Stimulated activated CD4-positive, alpha-beta T cell treated with anti-CD3 and anti-CD28 coated beads, TNF-alpha, amount 100 ng/mL, for 24 hours (primary cell): Measurements from ENCODE around the gene SYAP1.
"Not testable (repeated sequence)": the region's sequence is repeated elsewhere in the genome, so short reads cannot be mapped to it uniquely, and the experiment has no call there.

Experiments used
- DNase-seq, 3 experiments: peaks; one replicate each; pipeline ENCODE4 v3.0.0-alpha.2; 2020; ENCODE audit warnings: low read depth in 3 of 3

SYAP1 gene

DNA sequence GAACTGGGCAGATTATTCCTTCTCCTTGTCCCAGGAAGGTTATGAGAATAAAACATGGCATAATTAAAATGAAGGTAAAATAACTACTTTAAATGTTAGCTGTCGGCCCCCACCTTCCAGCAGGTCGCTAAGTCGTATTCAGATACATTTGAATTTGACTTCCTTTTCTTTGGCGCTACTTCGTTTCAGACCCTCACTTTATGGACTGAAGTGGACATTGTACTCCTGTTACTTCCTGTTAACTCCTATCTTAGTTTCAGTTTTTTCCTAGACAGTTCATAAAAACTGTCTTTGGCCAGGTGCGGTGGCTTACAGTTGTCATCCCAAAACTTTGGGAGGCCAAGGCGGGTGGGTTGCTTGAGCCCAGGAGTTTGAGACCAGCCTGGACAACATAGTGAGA is 5.7 kb downstream of the SYAP1 start:
- DNase-seq, result no peak

DNA sequence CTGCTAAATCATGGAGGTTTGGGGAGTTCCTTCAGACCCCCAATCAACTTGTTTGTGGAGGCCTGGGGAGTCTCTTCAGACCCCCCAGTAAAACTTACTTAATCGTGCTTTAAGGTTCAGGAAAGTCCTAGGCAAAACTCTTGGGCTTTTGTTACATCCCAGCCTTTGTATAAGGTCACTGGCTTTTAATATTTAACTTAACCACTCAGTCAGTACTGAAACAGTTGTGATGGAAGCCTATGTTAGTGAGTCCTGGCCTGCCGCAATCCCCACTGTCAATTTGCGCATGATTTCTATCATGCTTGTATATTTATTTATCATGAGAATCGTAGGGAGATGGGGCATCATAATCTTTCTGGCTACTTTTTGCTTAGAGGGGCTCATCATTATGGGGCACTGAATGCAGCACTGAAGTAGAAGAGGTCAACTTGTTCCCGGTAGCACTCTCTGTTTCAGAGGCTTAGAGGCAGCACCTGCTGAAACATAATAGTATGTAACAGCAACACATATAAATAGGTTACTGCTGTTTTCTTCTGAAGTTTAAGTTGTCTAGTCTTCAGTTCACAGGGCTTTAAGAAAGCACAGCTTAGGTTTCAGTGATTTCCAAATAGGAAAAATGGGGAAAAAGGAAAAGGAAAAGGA is 7.1 kb downstream of the SYAP1 start:
- not testable (repeated sequence) for DNase-seq

DNA sequence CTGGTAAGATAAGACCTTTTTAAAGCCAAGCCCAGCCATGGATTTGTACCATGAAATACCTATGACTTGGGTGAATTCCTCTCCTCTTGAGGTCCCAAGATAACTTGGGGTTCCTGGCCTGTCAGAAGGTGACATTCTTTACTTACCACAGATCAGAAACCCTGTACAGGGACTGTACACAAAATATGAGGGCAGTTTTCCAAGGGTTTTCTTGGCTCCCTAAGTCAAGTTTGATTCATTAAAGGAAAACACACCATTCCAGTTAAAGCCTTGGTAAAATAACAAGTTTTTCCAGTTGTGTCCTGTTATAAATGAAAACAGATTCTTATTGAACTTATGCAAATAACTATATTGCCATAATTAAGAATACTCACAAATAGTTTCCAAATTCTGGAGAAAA is 8.2 kb downstream of the SYAP1 start:
- DNase-seq, result no peak

DNA sequence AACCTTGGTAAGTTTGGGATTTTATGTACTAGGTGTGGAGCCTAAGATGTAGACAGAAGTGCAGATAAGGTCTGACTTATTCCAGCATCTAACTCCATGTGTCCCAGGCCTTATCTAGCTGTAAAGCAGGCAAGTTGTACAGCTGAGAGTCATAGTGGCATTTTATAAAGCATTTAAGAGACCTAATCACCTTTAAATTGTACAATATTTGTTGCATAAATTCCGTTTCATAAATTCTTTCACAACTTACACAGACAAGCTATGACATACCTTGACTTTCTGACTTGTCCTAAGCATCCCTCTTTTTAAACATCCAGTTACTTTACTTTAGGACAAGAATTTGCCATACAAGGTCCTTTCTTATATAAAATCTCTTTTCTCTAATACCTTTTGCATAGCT is 11.0 kb downstream of the SYAP1 start:
- no peak for DNase-seq

DNA sequence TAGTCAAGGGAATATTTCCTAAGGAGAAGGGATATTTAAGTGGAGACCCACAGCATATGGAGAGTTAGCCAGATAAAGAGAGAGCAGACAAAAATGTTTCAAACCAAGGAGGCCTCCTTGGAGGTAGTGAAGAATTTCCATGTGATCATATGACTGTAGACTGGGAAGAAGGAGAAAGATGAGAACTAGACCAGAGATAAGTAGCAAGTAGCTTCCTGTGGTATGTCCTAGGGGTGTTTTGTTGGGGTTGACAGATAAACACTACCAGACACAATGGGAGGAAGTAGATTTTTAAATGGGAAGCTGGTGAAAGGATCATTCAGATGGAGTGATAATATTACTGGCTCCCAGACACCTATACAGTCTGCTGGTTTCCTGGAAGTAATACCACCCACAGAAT is 13.6 kb downstream of the SYAP1 start:
- no peak for DNase-seq

DNA sequence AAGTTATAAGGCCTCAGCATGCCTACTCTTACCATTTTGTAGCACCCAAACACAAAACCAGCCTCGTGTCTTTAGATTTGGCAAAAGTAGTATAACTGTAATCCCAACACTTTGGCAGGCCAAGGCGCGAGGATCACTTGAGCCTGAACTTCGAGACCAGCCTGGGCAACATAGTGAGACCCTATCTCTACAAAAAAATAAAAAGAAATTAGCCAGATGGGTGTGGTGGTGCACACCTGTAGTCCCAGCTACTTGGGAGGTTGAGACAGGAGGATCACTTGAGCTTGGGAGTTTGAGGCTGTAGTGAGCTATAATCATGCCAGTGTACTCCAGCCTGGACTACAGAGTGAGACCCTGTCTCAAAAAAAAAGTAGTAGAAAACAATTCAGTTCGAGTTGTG is 17.6 kb downstream of the SYAP1 start:
- no peak for DNase-seq

DNA sequence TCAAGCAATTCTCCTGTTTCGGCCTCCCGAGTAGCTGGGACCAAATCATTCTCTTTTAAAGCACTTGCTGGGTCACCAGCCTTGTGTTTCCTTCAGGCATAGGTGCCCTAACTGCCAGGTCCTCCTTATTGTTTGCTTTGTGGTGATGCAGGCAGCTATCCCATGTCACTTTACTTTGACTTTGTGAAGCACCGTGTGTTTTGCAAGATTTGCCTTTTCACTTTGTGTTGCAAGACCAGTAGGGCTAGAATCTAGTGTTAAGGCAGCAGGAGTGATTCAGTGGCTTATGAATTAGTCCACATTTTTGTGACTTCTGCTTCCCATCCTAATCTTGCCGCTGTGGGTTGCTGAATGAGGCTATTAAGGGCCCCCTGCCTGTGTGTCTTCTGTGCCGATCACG is 20.2 kb downstream of the SYAP1 start:
- DNase-seq, result no peak

DNA sequence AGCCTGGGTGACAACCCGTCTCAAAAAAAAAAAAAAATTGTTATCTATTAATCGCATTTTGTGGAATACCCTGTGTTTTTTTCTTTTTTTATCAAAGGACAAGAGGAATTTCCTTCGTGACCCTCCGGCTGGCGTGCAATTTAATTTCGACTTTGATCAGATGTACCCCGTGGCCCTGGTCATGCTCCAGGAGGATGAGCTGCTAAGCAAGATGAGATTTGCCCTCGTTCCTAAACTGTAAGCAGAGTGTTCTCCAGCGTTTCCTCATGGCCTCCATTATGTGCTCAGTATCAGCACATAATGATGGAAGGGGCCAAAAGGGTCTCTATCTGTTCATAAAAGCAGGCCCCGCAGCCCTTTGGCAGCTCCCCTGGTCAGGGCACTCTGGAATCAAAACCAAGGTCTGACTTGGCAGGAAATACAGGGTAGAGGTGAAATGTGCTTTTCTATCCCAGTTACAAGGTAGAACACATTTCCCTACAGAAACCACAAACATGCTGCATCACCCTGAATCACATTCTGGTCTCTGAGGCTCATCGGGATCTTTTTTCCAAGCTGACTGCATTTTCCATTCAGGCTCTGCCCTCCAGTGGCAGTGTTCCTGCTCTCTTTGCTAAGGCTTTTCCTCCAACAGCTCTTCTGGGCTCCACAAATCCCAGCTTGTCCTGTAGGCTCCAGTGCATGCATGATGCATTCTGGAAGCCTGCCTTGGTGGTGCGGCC is 24.4 kb downstream of the SYAP1 start:
- no peak for DNase-seq

DNA sequence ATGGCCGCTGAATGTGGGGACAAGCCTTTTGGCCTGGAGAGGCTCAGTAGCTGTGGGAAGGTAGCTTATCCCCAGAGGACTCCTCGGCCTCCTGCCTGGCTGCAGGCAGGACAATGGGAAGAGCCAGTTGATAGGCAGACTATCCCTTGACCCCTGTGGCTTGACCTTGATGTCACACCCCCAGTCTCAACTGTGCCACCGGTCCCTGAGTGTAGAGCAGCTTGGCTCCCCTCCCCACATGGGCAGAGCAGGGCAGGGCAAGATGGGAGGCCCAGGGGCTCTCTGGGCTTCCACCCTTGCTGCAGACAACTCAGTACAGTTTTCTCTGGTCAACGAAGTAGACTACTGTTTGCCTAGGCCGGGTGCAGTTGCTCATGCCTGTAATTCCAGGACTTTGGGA is 25.7 kb downstream of the SYAP1 start:
- no peak for DNase-seq

DNA sequence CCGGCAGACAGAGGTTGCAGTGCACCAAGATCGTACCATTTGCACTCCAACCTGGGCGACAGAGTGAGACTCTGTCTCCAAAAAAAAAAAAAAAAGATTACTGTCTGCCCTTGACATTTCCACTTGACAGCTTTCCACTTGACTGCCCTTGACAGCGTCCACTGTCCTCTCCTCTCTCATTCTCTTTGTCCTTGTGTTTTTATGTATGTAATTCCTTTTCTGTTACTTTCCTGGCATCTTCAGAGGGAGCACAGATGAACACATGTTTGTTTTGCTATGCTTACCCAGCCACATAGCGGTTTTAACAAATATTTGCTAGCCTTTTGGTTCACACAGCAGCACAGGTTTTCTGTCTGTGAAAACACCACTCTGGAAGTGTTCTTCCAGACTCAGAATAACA is 26.2 kb downstream of the SYAP1 start:
- no peak for DNase-seq

DNA sequence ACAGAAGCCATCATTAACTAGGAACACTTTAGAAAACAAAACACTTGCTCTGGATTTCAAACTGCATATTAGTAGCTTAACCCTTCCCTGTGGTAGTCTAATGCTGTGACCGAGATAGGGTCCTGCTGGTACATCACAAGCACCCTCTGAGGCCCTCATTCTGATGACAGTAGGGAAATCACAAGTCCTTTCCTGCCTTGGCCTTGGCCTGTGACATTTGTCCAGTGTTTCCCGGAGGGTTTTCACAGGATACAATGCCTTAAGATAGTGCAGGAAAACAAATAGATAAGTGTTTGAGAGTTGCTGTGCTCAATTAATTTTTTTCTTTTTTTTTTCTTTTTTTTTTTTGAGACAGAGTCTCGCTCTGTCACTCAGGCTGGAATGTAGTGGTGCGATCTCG is 29.0 kb downstream of the SYAP1 start:
- no peak for DNase-seq

DNA sequence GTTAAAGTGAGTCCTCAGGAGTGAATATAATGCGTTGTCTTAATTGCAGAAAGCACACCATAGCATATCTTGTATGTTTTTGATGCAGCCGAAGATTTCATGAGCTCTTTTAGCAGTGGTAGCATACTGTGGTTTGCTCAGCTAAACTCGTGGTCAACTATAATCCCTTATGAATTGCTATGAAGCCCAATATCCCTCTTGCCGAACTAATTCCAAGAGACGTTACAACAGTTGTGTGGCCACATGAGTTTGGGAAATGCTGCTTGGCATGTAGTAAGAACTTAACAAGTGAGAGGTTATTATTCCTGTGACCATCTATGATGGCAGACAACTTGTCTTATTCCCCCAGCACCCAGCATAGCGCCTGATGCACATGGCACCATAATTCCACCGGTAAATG is 30.7 kb downstream of the SYAP1 start:
- no peak for DNase-seq

DNA sequence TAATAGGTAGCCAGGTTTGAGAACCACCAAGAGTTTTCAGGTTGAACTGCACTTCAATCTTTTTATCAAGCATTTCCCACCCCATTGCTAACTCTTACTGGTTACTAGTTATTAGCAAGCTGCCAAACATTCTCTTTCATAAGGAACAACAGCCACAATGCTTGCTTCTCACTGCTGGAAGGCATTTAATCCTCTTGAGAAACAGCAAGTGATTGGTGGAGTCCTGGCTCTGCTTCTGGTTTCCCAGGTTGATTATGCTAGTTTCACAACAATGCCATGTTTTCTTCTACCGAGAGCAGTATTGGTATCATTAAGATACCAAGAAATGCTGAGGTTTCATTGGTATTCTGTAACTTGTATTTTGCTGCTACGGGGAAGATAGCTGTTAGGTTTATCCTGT is 34.6 kb downstream of the SYAP1 start:
- DNase-seq, result no peak

DNA sequence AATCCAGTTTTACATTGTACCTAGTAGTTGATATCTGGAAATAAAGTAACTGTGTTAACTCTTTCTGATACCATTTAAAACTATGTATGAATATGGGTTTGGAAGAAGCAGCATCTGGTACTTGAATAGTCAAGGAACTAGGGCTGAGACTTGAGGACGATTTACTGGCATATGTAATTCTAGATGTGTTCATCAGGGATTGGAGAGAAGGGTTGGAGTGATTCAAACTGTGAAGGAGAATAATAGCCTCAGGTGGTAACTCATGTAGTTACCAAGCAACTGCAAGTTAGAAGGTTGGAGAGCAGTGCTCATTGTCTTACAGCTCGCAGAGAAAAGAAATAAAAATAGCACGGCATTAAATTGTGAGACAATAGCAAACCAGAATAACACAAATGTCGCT is 37.3 kb downstream of the SYAP1 start:
- no peak for DNase-seq

DNA sequence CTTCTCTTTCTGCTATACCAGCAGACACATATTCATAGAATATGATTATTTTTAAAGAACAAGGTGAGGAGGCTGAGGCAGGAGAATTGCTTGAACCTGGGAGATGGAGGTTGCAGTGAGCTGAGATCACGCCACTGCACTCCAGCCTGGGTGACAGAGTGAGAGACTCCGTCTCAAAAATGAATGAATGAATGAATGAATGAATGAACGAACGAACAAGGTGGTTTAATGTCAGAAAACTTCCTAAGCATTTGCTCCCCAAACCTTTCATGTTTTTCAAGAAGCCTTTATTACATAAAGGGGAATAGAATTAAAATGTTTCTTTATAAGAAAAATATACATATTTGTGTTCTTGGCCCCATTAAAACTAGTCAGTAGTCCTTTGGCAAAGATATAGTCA is 42.1 kb downstream of the SYAP1 start:
- not testable (repeated sequence) for DNase-seq

DNA sequence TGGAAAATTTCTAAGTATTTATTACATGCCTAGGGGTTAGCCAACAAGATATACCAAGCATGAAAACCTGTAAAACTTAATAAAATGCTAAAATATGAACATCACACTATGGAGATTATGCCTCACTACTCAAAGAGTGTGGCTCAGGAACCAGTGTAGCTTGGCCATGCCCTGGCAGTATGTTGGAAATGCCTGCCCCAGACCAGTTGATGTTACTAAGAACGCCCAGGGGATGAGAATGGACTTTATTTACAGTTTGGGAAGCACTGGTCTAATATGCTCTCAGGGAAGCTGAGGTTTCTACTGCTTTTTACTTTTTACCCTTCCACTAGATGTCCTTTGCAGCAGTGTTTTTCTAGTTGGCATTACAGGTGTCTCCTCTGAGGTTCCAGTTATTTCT is 43.2 kb downstream of the SYAP1 start:
- no peak for DNase-seq

DNA sequence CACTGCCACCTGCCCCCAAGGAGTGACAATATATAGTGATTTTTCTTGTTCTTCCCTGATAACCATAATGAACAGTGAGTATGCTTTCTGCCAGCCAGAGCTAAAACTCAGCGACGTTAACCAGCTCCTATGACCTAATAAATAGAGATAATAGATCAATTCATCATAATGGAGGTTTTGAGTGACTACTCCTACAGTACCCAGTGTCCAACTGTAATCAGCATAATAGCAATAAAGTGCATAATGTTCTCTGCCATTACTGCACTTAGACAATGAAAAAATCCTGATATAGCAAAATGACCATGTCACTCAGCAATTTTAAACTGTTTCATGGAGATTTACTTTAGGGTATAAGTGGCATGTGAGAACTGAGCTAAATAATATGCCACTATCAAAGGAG is 46.2 kb downstream of the SYAP1 start:
- DNase-seq, result no peak

DNA sequence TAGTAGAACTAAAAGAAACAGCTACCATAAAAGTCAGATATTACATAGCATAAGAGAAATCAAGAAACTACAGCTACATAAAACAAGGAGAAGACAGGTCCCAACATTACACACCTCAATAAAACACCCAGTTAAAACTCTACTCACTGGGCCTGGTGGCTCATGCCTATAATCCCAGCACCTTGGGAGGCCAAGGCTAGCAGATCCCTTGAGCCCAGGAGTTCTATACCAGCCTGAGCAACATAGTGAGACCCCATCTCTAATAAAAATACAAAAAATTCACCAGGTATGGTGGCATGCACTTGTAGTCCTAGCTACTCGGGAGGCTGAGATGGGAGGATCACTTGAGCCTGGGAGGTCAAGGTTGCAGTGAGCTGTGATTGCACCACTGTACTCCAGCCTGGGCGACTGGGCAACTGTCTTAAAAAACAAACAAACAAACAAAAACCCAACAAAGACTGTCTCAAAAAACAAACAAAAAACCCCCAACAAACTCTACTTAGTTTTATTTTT is 51.6 kb downstream of the SYAP1 start:
- DNase-seq, result no peak

DNA sequence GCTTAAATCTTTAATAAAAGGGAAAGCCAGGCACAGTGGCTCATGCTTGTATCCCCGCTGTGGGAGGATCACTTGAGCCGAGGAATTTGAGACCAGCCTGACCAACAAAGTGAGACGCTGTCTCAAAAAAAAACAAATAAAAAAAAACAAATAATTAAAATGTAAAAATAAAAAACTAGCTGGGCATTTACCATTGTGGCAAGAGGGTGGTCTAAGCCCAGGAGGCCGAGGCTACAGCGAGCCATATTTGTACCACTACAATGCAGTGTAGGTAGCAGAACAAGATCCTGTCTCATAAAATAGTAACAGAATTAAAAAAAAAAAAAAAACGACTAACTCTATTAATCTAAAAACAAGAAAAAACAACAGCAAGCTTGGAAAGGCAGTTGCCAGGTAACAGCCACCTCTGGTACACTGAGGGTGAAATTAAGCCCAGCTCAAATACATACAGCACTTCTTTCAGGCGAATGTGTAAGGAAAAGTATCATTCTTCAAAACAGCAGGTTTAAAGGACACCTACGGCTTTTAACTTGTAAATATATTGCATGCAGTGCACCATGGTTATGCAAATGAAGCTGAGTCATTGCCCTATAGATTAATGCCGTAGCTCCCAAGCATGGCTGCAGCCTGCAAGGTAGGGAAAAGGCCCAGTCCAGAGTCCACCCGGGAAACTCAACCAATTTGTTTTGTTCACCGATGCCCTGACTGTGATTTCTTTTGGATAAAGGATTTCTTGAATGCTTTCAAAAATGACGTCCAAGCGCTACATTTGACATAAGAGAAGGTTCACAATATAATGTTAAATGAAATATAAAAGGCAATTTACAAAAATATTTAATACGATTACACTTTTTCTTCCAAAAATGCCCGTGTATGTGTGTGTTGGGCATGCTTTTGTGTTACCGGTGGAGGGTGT is 52.3 kb downstream of the SYAP1 start:
- DNase-seq, result no peak

DNA sequence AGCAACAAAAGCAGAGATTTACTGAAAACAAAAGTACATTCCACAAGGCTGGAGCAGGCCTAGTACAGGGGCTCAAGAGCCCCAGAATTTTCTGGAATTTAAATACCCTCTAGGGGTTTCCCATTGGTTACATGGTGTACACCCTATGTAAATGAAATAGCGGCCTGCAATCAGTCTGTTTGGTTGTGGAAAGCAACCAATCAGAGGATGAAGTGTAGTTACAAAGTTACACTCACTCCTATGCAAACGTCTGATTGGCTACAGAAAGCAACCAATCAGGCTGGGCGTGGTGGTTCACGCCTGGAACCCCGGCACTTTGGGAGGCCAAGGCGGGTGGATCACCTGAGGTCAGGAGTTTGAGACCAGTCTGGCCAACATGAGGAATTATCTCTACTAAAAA is 53.0 kb downstream of the SYAP1 start:
- DNase-seq, result no peak

DNA sequence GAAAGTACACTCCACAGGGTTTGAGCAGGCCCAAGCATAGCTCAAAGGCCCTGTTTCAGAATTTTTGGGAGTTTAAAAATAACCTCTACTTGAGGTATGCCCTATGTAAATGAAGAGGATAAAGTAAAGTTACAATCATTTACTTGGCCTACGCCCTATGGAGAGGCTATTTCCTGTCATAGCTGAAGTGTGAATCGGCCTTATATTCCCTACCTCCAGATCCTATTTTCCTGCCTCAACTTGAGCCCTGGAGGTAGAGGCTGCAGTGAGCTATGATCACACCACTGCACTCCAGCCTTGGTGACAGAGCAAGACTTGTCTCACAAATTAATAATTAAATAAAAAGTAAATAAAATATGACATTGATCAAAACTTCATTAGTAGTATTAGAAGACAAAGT is 55.3 kb downstream of the SYAP1 start:
- DNase-seq, result no peak

DNA sequence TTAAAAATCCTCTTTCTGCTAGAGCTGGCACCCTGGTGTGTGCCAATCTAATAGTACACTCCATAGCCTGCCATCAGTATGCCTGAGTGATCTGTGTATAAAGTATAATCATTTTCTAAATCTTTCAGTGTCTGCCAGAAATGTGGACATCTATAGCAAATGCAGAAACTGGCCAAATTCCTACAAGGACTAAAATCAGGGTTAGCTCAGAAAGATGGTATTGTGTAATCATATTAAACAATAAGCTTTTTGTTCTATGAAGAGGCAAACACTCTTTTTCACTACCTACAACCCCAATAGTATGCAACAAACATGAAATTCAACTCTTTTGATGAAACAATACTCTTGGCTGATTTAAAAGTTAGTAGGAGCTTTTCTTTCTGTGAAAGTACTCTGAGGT is 59.1 kb downstream of the SYAP1 start:
- DNase-seq, result no peak

DNA sequence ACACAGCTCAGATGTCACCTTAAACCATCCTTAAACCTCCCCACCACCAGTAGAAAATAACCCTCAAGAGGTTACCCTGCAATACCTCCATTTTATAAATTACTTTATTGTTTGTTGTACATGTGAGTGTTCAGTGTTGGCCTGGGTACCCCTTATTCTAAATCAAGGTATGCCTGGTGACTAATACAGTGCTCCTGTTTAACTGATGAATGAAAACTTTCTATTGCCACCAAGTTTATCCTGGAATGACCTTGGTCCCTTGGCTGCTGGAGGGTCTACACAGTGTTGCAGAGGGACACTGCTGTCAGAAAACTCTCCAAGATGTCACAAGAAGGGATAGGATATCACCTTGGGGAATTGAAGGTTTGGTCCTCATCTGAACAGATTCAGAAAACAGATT is 59.6 kb downstream of the SYAP1 start:
- DNase-seq, result no peak
